Fibroblast of lung (primary cell): ENCODE results near the gene F2R.

Experiments used
- EZH2 ChIP-seq: IDR thresholded peaks from 2 replicates; pipeline ENCODE4 v1.5.1; 2012; ENCODE audit warnings: low read length, control low read depth, mild to moderate bottlenecking; ENCODE audit errors: missing control alignments
- TF ChIP-seq, protein P1 (sequence below), 2 donors: IDR thresholded peaks in 1 of 2; conservative IDR thresholded peaks in 1 of 2; 1 replicate in 1 of 2; 2 replicates in 1 of 2; pipeline ENCODE4 v1.5.1; 2011 to 2012; ENCODE audit warnings: low read length in 2 of 2, control low read depth in 1 of 2, inconsistent platforms in 1 of 2, low read depth in 1 of 2, mild to moderate bottlenecking in 1 of 2

DNA sequence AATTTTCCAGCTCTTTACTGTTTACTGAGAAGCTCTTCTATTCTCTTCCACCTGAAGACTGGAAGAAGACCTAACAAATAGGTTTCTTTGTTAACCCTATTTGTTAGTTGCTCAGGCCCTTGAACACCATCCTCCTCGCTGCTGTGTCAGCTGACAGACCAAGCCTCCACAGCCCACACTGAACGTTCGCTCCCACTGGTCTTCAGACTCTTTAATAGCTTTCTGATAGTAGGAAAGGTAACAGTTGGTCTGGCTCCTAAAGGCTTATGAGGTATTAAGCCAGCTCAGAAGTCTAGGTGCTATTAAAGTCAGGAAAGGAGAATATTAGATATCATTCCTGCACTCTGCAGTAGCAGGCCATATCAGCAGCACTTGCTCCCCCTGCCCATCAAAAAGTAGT, 23.3 kb upstream of the F2R start:
- TF ChIP-seq, protein P1, sequence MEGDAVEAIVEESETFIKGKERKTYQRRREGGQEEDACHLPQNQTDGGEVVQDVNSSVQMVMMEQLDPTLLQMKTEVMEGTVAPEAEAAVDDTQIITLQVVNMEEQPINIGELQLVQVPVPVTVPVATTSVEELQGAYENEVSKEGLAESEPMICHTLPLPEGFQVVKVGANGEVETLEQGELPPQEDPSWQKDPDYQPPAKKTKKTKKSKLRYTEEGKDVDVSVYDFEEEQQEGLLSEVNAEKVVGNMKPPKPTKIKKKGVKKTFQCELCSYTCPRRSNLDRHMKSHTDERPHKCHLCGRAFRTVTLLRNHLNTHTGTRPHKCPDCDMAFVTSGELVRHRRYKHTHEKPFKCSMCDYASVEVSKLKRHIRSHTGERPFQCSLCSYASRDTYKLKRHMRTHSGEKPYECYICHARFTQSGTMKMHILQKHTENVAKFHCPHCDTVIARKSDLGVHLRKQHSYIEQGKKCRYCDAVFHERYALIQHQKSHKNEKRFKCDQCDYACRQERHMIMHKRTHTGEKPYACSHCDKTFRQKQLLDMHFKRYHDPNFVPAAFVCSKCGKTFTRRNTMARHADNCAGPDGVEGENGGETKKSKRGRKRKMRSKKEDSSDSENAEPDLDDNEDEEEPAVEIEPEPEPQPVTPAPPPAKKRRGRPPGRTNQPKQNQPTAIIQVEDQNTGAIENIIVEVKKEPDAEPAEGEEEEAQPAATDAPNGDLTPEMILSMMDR (conservative IDR thresholded peaks at IDR 0.05 in 1 of 2, IDR thresholded peaks at IDR 0.05 in 1 of 2; ENCODE audit: low read depth in 1 of 2, low read length in 2 of 2), result no peak
- TF ChIP-seq EZH2, result no peak
